22Rv1 (cell line): ENCODE measurements around the gene ID4.

Source experiments
- CTCF ChIP-seq: fragments of 450-650 bp; IDR thresholded peaks from 2 replicates; pipeline ENCODE4 v1.5.1; 2017; ENCODE audit warnings: mild to moderate bottlenecking
- ZFX ChIP-seq: fragments of 450-650 bp; IDR thresholded peaks from 2 replicates; pipeline ENCODE4 v1.6.1; 2017; ENCODE audit warnings: antibody characterized with exemption, borderline replicate concordance

- no peak for TF ChIP-seq CTCF
- TF ChIP-seq ZFX = no peak
Observed at GRCh38 chr6:19849755-19850154, 12.6 kb downstream of the ID4 start.
